Activated CD8-positive, alpha-beta T cell treated with anti-CD3 and anti-CD28 coated beads for 36 hours (primary cell): Measurements from ENCODE around the gene CTSD. TPM values are rescaled to one million over a fixed set of nuclear protein-coding genes. Genes with fewer than 3 reads are reported as not detected.
A peak's percentile ranks its signal among the peaks of the same experiment; 100 is the strongest.
"Not testable (repeated sequence)": the region's sequence is repeated elsewhere in the genome, so short reads cannot be mapped to it uniquely, and the experiment has no call there.

Source experiments
- ATAC-seq: fragments of 200-7000 bp; cut with Tn5 transposase; one replicate; pipeline ENCODE4 v1.10.0; 2021; ENCODE audit warnings: mild to moderate bottlenecking, moderate library complexity
- CTCF ChIA-PET: fragments of 350-600 bp; sonication (Branson Sonifier 250); formaldehyde crosslinking; loops from one replicate; lab custom pipeline; 2021; ENCODE audit warnings: antibody characterized with exemption; lab: Charles Lee
- POLR2A ChIA-PET: fragments of 350-600 bp; sonication (Branson Sonifier 250); formaldehyde crosslinking; loops from one replicate; lab custom pipeline; 2021; ENCODE audit warnings: antibody characterized with exemption; lab: Charles Lee
- DNase-seq: peaks from one replicate; pipeline ENCODE4 v3.0.0-alpha.2; 2020
- H3K27ac Mint-ChIP-seq: one replicate; pipeline ENCODE4 v1.8.0; 2021; ENCODE audit warnings: mild to moderate bottlenecking, mixed read lengths
- H3K27me3 Mint-ChIP-seq: one replicate; pipeline ENCODE4 v1.8.0; 2021; ENCODE audit warnings: mixed read lengths
- H3K36me3 Mint-ChIP-seq: one replicate; pipeline ENCODE4 v1.8.0; 2021; ENCODE audit warnings: low read depth, mixed read lengths
- H3K4me1 Mint-ChIP-seq: one replicate; pipeline ENCODE4 v1.8.0; 2021; ENCODE audit warnings: low read depth, mixed read lengths
- H3K4me3 Mint-ChIP-seq: one replicate; pipeline ENCODE4 v1.8.0; 2021; ENCODE audit warnings: mild to moderate bottlenecking, moderate library complexity, mixed read lengths
- H3K9me3 Mint-ChIP-seq: one replicate; pipeline ENCODE4 v1.8.0; 2021; ENCODE audit warnings: mixed read lengths
- CTCF ChIP-seq: fragments of 200-600 bp; IDR thresholded peaks from one replicate; pipeline ENCODE4 v1.8.0; 2022; ENCODE audit warnings: antibody characterized with exemption, mild to moderate bottlenecking
- intact Hi-C: fragments of 100-400 bp; cut with micrococcal nuclease; formaldehyde crosslinking; loops from one replicate; pipeline ENCODE4 v1.10.0; 2022
- total RNA-seq, 2 experiments: library from RNA; stranded (reverse); gene quantifications; one replicate each; pipeline ENCODE4 v1.2.3, GENCODE V29; 2021

Gene CTSD
- total RNA-seq: 10 to 100 TPM; 44.9 to 45.6 TPM

- intact Hi-C loops: no loop called here
- peak within 1 kb of the TSS; percentile 87 for H3K4me3 Mint-ChIP-seq
- H3K36me3 Mint-ChIP-seq: no peaks in the 10 kb centered on the region
- DNase-seq (peak; percentile 90), ATAC-seq (peak; percentile 89)
- ChIA-PET CTCF (interaction anchor here (0.8 to 1.2 kb wide), 4 partner anchors 14 to 111 kb away, joined by 3 to 4 read pairs (median 3); no protein-coding TSS in a partner anchor), POLR2A (interaction anchor here (0.5 to 1.5 kb wide), 3 partner anchors 25 to 127 kb away, joined by 3 read pairs; no protein-coding TSS in a partner anchor)
- TF ChIP-seq CTCF: no peak
- peak within 1 kb of the TSS; percentile 88 for H3K27ac Mint-ChIP-seq
- H3K4me1 Mint-ChIP-seq: peaks cover 36% of the 10 kb centered on the region
- no peaks in the 10 kb centered on the region for H3K27me3 Mint-ChIP-seq
- H3K9me3 Mint-ChIP-seq: no peaks in the 10 kb centered on the region
Observed at GRCh38 chr11:1763796-1764661, at the start of gene CTSD. TSS of gene CTSD (minus strand) at chr11:1763927. CDS start at chr11:1763859, 68 bp downstream.

GRCh38 chr11:1813356-1813755 lies 49.6 kb upstream of the CTSD start:
- H3K4me1 Mint-ChIP-seq, H3K4me3 Mint-ChIP-seq, ATAC-seq, intact Hi-C loops, POLR2A ChIA-PET, H3K9me3 Mint-ChIP-seq, H3K27ac Mint-ChIP-seq, H3K27me3 Mint-ChIP-seq, H3K36me3 Mint-ChIP-seq, DNase-seq: not testable (repeated sequence)
- CTCF ChIA-PET: interaction anchor here (2.0 kb wide), 1 partner anchor 120 kb away, joined by 7 read pairs; no protein-coding TSS in a partner anchor

GRCh38 chr11:1812801-1813200 lies 49.1 kb upstream of the CTSD start:
- CTCF ChIA-PET: interaction anchor here (2.0 kb wide), 1 partner anchor 119 kb away, joined by 7 read pairs; no protein-coding TSS in a partner anchor
- intact Hi-C loops: no loop called here
- Mint-ChIP-seq H3K9me3 (no peaks in the 10 kb centered on the region), H3K27ac (no peak overlapping the region), H3K27me3 (no peaks in the 10 kb centered on the region), H3K36me3 (no peaks in the 10 kb centered on the region), H3K4me1 (no peaks in the 10 kb centered on the region), H3K4me3 (no peak overlapping the region)
- TF ChIP-seq CTCF: no peak
- ATAC-seq: no peak
- no peak for DNase-seq
- POLR2A ChIA-PET: no interaction called here

GRCh38 chr11:1812274-1812673 lies 48.5 kb upstream of the CTSD start:
- DNase-seq (no peak), ATAC-seq (no peak)
- Mint-ChIP-seq H3K4me1 (no peaks in the 10 kb centered on the region), H3K27ac (no peak overlapping the region), H3K27me3 (no peaks in the 10 kb centered on the region), H3K9me3 (no peaks in the 10 kb centered on the region), H3K4me3 (no peak overlapping the region), H3K36me3 (no peaks in the 10 kb centered on the region)
- no peak for TF ChIP-seq CTCF
- intact Hi-C loops: no loop called here
- ChIA-PET POLR2A (interaction anchor here (0.6 kb wide), 1 partner anchor 109 kb away, joined by 3 read pairs; no protein-coding TSS in a partner anchor), CTCF (interaction anchor here (2.0 kb wide), 1 partner anchor 118 kb away, joined by 7 read pairs; no protein-coding TSS in a partner anchor)

- Mint-ChIP-seq H3K4me1 (no peaks in the 10 kb centered on the region), H3K9me3 (no peaks in the 10 kb centered on the region), H3K27ac (no peak overlapping the region), H3K27me3 (no peaks in the 10 kb centered on the region), H3K36me3 (no peaks in the 10 kb centered on the region), H3K4me3 (no peak overlapping the region)
- ChIA-PET CTCF (interaction anchor here (1.7 to 10.4 kb wide), 2 partner anchors 117 to 158 kb away, joined by 4 to 67 read pairs; no protein-coding TSS in a partner anchor), POLR2A (no interaction called here)
- intact Hi-C loops: no loop called here
- ATAC-seq (no peak), DNase-seq (no peak)
- no peak for TF ChIP-seq CTCF
Observed at GRCh38 chr11:1810761-1811160, 47.0 kb upstream of the CTSD start.
